GM21619 (cell line): ENCODE measurements around the gene PLXDC1.

Source experiments
- ATAC-seq: cut with Tn5 transposase; IDR thresholded peaks from one replicate; pipeline ENCODE4 v1.9.1; 2021; ENCODE audit not compliant: unreplicated experiment

PLXDC1 gene

DNA sequence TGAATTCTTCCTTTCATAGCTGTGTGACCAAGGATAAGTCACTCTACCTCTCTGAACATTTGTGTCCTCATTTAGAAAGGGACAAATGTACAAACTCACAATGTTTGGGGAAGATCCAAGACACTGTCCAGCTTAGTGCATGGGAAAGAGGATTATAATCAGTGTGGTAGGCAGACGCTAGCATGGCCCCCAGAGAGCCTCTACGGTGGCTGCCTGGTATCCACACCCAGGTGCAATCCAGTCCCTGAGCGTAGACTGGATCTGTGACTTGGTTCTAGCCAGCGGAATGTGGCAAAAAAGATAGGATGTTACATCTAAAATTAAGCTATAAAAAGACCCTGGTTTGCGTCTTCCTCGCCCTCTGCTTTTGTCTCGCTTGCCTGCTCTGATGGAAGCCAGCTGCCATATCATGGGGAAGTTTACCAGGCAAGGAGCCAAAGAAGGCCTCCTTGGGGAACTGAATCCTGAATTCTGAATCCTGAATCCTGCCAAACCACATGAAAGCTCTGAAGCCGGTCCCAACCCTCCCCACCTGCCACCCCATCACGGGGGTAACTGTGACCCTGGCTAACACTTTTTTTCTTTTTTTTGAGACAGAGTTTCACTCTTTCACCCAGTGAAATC is 51.7 kb downstream of the PLXDC1 start:
- ATAC-seq = no peak

DNA sequence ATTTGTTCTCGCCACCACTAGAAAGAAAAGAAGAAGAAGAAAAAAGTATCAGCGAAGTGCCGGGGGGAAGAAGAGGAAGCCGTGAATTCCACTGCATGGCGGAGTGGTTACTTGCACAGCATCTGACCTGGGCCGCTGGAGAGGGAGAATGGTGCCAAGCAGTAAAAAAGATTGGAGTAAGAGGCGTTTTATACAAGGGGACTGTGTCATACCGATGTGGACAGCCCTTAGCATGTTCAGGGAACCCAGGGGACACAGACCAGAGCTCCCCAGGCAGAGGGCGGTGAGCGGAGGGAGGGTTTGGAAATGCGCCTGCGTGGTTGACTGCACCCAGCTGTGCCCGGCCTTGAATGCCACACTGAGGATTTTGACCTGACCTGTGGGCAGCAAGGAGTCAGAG is 52.8 kb downstream of the PLXDC1 start:
- no peak for ATAC-seq

DNA sequence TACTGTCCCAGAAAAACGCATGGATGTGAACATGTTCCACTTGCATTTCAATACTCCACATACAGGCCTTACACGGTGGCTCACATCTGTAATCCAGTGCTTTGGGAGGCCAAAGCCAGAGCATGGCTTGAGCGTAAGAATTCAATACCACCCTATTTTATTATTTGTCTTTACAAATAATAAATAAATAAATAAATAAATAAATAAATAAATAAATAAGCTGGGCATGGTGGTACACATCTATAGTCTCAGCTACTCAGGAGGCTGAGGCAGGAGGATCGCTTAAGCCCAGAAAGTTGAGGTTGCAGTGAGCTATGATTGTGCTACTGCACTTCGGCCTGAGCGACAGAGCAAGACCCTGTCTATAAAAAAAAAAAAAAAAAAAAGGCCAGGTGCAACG is 53.9 kb downstream of the PLXDC1 start:
- ATAC-seq = no peak

DNA sequence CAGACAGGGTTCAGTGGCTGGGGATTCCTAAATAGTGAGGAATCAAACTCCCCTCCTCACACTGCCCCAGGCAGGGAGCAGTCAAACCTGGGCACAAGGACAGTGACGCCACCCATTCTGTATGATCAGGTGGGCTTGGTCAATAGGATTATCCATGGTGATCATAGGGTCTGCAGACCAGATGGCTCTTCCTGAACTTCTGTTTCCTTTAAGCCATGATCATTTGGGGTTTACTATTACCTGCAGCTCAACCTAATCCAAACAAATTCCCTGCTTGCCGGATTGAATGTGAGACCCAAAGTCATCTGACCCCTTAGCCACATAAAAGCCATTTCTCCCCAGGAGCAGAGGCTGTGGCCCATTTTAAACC is 54.3 kb downstream of the PLXDC1 start:
- no peak for ATAC-seq

DNA sequence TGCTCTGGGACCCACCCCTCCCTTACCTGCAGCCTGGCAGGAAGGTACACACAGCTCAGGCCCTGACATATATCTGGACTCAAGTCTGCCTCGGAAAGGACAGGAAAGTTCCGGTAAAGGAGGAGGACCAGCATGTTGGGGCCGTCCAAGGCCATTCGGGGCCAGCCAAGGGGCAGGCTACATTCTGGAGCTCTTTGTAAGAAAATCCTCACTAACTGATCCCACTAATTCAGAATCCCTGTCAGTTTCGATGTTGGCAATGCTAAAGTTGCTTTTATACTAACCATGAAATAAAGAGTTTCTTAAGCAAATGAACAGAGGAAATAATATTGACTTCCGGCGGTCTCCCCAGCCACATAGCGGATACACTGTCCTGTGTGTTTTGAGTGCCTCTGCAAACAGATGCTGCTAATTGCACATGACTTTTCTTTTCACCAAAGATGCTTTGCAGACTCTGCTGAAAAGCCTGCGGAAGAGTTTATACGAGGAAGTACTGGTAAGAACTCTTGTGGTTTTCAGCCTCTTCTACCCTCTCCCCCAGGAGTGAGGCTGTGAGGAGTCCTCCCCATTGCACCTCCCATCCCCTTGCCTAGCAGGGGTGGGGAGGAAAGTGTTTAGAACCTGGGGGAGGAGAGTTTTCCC is 54.8 kb downstream of the PLXDC1 start:
- no peak for ATAC-seq

DNA sequence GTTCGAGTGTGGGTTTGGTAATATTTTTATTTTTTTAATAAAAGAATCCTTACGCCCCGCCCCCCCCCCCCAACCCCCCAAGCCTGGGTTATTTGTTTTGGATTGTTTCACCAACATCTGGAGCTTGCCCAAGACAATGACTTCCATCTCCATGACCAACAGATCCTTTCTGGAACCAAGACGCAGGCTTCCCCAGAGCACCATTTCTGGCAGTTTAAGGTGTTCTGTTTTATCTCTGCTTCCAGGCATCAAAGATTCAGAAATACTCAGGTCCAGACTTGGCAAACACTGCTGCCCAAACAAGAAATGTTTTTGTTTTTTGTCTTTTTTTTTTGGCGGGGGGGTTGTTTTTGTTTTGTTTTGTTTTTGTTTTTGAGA is 56.1 kb downstream of the PLXDC1 start:
- ATAC-seq = no peak

DNA sequence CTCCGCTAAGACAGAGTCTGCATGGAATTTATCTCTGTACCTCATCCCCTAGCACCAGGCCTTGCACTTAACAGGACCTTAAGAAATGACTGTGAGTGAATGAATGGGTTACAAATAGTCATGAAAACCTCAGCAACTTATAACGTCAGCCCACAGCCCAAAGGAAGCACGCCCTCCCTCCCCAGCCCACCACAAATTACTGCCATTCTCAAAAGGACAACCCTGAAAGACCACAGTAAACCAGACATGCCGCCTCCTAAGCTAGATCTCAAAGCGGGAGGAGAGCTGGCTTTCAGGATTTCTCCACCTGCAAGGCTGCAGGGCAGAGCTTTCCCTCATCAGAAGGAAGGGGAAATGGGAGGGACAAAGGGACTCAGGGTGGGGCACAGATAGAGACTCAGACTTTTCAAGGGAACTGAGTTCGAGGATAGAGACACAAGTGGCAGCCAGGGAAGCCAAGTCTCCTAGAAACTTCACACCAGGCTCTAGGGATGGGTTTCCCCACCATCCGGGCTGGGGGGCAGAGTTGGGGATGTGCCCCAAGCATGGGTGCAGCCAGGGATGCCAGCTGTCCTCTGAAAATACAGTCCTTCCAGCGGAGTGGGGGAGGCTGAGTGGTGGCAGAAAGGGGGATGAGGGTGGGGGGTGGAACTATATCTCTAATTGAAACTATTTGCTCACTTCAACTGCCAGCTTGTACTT is 56.7 kb downstream of the PLXDC1 start:
- no peak for ATAC-seq

DNA sequence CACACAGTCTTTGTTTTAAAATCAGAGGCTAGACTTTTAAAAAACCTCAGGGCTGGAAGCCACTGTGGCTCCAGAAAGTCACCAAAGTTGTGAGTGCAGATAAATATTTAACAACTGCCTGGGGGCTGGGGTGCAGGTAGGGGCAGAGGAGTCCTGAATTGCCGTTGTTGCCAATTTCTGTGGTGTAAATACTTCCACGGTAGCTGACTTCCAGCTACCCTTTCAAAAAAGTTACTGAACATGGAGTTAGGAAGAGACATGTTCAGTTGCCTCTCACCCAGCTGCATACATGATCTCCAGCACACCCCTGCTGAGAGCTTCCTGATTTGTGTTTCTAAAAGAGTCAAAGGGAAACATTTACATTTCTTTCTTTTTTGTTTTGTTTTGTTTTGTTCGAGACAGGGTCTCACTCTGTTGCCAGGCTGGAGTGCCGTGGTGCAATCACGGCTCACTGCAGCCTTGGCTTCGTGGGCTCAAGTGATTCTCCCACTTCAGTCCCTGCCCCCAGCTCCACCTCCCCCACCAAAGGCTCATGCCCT is 58.7 kb downstream of the PLXDC1 start:
- no peak for ATAC-seq

DNA sequence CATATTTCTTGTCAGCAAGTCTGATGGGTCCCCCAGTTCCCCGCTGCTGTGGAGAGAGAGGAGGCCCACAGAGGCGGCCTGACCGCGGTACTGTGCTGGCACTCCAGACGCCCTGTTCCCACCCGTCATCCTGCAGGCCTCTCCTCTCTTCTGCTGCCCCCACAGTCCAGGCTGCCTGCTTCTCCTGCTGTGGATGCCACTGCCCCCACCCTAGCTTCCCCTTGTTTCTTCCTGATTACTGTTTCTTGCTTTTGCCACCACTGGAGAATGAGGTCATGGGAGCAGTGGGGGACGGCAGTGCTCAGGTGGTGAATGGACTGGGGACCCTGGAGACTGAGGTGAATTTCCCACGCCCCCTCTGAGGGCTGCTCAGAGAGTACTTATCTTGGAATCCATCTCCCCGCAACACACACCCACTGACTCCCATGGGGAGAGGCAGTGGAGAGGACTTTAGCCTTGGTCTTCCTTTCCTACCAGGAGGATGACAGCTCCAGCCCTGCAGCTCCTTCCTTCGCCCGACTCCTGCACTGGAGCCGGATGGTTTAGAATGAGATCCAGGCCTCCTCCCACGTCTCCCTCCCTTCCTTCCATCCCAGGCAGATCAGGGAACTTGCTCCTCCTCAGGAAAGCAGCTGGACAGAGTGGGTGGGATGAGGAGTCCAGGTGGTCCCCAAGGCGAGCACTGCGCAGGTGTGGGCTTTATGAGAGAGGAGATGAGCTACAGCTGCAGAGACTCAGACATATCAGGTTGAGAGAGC is 60.4 kb downstream of the PLXDC1 start:
- ATAC-seq = no peak

DNA sequence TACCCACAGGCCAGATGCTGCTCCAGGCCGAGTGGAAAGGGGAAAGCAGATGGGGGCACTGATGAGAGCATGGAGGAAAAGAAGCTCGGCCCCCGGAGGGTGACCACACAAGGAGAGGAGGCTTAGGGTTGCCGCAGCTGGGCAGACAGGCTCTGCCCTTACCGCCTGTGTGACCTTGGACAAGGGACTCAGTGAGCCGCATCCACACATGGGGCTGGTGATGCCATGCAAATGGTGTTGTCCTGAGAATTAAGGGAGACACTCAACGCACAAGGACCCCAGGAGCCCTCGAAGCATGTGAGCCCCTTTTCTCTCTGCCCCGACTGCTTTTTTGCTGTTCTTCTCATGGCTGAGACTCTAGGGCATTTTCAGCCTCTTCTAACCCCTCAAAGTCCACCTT is 61.0 kb downstream of the PLXDC1 start:
- no peak for ATAC-seq

DNA sequence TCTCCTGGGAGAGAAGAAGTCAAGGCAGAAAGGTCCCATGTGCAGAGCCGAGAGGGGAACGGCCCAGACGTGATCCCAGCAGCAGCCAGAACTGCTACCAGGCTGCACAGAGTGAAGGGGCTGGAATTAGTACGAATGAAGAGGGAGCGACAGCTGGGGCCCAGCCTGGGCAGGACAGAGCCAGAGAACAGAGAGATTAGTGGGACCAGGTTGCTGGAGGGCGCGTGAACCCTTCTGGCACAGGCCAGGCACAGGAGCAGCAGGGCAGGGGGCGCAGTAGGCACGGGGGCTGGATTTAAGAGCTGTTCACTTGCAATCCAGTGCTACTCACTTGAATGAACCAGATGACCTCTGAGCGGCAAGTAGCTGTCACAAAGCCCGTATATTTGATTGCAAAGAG is 66.9 kb downstream of the PLXDC1 start:
- ATAC-seq = no peak

DNA sequence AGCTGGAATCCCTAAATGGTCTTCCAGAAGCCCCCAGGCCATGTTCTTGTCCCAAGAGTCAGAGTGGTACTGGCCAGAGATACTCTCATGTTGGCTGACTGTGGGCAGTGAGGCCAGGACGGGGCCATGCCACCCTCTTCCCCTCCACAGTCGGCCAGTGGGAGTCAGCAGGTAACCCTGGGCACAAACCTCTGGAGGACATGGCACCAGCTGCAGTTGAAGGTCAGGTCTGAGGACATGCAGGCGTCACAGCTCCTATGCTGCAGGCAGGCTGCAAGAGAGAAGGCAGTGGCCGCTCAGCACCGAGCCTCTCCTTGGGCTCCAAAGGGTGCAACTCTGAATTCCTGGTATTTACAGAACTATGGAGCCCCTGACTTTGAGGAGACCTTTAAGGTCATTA is 68.2 kb downstream of the PLXDC1 start:
- no peak for ATAC-seq

DNA sequence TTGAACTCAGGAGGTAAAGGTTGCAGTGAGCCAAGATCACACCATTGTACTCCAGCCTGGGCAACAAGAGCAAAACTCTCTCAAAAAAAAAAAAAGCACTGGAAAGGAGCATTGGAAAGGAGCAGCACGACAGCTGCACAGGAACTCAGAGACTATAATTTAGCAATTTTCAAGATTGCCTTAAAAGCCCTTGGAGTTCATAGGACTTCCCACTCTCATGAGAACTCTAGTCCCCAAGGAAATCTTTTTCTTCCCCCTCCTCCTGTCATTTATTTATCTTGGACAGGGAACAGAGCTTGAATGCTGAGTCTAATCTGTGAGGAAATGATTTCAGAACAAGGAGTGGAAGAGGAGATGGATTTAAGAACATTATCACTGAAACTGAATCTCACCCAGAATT is 69.0 kb downstream of the PLXDC1 start:
- ATAC-seq = no peak

DNA sequence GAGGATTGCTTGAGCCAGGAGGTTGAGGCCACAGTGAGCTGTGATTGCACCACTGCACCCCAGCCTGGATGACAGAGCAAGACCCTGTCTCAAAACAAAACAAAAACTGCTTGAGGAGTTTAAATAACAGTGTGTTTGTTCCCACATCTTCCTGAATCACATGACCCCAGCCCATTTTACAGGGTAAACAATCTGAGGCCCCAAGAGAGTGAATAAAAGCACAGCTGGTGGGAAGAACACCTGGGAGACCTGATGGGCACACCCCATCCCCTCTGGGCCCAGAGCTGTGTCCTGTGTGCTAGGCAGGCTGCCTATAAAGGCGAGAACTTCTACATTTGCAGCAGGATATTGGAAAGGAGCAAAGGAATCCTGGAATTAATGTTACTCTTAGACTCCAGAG is 69.6 kb downstream of the PLXDC1 start:
- ATAC-seq = no peak

DNA sequence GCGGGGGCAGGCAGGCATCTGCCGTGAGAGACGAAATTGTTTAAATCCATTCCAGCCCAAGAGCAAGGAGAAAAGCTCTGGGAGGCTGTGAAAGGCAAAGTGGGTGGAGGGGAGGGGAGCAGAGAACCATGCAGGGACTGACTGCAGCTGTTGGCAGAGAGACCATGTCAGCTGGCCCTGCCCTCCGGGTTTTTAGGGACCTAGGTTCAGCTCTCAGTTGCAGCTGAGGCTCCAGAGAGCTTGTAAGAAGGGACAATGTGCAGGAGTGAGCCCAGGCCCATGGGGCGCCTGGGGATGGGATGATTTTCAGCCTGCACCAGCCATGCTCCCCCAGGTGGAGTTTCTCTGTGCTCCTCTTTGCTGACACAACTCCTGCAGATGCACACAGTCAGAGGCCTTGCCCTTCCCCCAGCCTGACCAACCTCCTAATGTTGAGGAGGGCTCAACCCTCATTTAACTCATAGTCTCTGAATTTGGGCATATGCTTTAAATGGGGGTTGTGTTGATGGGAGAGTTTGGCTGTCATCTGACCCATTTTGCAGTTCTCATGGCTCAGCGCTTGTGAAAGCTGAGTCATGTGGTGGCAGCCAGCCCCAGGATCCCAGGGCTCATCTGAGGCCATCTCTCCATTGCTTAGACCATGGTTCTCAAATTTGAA is 70.9 kb downstream of the PLXDC1 start:
- ATAC-seq = no peak

DNA sequence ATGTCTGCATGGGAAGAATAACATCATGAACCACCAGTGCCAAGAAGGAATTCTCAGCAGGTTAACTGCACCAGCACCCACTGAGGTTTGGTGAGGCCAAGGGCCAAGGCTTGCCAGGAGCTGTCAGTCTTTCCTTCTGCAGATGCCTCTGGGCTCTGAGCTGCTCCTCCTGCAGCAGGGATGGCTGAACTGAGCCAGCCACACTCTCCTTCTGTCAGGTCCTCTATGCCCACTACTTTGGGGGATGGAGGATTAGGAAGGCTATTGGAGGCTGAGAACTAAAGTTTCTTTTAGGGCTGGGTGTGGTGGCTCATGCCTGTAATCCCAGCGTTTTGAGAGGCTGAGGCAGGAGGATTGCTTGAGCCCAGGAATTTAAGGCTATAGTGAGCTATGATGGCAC is 71.6 kb downstream of the PLXDC1 start:
- no peak for ATAC-seq

DNA sequence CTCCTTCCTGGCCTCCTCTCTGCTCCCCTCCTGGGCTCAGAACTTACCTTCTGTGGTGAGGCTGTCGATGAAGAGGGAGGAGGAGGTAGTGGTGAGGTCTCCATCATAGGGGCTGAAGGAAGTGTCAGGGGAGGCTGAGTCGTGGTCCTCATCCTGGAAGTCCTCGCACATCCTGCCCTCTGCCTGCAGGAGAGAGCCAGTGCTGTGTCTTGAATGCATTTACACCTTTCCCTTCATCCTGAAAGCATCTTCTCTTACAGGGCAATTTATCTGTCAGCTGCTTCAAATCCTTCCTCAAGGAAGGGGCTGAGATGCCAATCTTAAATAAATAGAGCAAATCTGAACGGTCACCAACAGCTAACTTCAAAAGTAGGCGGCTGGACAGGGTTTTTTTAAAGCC is 73.6 kb downstream of the PLXDC1 start:
- ATAC-seq = no peak

DNA sequence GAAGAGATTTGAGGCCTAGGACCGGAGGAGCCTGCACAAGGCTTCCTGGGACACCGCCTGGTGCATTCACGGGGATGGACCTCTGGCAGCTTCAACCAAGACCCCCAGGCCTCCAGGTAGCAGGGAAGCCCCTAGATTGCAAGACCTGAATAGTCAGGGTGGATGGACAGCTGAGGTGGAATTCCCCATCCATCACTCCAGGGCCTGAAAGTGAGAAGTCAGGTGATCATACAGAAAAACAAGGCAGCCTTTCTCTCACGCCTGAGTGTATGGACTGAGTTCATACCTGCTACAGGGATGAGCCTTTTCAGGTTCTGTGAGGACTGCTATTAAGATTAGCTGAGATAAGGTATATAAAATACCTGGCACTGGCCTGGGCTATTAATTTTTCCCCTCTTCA is 74.2 kb downstream of the PLXDC1 start:
- no peak for ATAC-seq

DNA sequence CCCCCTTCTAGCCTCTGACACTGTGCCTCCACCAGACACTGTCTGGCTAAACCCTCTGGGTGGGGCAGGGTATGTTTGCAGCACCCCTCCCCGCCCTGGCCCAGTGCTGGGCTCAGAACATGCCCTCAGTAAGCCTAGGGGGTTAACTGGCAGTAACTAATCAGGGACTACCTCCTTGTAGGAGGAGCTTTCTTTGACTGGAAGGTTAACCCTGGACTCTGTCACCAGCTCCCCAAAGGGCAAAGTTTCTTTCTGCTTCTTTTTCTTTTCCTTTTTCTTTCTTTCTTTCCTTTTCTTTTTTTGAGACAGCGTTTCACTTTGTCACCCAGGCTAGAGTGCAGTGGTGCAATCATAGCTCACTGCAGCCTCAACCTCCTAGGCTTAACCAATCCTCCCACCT is 76.8 kb downstream of the PLXDC1 start:
- no peak for ATAC-seq

DNA sequence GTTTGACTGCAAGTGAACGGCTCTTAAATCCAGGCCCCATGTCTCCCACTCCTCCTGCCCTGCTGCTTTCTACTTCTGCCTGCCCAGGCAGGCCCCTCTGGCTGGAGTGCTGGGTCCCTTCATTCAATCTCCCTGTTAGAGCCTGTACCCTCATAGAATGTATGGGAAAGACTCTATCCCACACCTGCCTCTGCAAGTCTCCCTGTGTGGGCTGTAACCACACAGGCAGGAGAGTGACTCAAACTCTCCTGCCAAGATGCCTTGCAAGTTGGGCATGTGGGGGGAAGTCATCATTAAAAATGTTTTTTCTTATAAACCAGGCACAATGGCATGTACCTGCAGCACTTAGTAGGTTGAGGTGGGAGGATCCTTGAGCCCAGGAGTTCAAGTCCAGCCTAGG is 77.5 kb downstream of the PLXDC1 start:
- no peak for ATAC-seq

DNA sequence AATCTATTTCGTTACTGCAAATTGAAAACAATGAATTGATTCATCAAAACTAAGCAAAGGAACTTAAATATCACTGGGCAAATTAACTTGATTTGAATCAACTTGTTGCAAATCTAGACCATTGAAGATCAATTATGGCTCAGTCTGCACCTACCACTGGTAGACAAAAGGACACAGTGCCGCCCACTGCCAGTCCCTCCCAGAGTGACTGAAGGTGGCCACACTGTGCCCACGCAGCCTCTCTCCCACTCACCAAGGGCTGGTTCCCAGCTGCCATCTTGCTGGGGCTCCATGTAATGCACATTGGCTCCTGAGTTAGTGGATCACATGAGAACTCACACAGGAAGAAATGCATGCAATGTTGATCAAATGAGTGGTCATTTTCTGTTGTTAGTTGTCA is 78.1 kb downstream of the PLXDC1 start:
- no peak for ATAC-seq
